Activated gamma-delta T cell (primary cell): Measurements from ENCODE around the gene PTBP1.

Experiments
- DNase-seq: peaks from one replicate; lab custom pipeline; 2025; lab: John Stamatoyannopoulos, UW

Gene PTBP1

GRCh38 chr19:797528-798414, 519 bp downstream of the PTBP1 start:
- DNase-seq = peak; percentile 82

- no peak for DNase-seq
Observed at GRCh38 chr19:798415-799075, 1.3 kb downstream of the PTBP1 start.

- DNase-seq = no peak
Observed at GRCh38 chr19:799076-799881, 2.0 kb downstream of the PTBP1 start.

GRCh38 chr19:800360-801029, 3.2 kb downstream of the PTBP1 start:
- DNase-seq = no peak

- DNase-seq = no peak
Observed at GRCh38 chr19:801030-801860, 4.0 kb downstream of the PTBP1 start.

GRCh38 chr19:801861-802497, 4.7 kb downstream of the PTBP1 start:
- DNase-seq = no peak

- no peak for DNase-seq
Observed at GRCh38 chr19:802498-803098, 5.3 kb downstream of the PTBP1 start.

- no peak for DNase-seq
Observed at GRCh38 chr19:803099-803561, 5.9 kb downstream of the PTBP1 start.

GRCh38 chr19:803686-804418, 6.6 kb downstream of the PTBP1 start:
- no peak for DNase-seq

- no peak for DNase-seq
Observed at GRCh38 chr19:804419-805165, 7.3 kb downstream of the PTBP1 start.

- no peak for DNase-seq
Observed at GRCh38 chr19:805166-805551, 7.9 kb downstream of the PTBP1 start.

GRCh38 chr19:805600-806550, 8.6 kb downstream of the PTBP1 start:
- no peak for DNase-seq

GRCh38 chr19:806815-807421, 9.7 kb downstream of the PTBP1 start:
- DNase-seq = no peak

- no peak for DNase-seq
Observed at GRCh38 chr19:807627-808422, 10.6 kb downstream of the PTBP1 start.

- no peak for DNase-seq
Observed at GRCh38 chr19:808423-808775, 11.1 kb downstream of the PTBP1 start.
